Epidermal melanocyte (primary cell): ENCODE data around the gene ASPN.

Experiments
- DNase-seq: peaks from one replicate; pipeline ENCODE4 v3.0.0; 2011; ENCODE audit warnings: low spot score; ENCODE audit not compliant: insufficient read length

The ASPN gene

DNA sequence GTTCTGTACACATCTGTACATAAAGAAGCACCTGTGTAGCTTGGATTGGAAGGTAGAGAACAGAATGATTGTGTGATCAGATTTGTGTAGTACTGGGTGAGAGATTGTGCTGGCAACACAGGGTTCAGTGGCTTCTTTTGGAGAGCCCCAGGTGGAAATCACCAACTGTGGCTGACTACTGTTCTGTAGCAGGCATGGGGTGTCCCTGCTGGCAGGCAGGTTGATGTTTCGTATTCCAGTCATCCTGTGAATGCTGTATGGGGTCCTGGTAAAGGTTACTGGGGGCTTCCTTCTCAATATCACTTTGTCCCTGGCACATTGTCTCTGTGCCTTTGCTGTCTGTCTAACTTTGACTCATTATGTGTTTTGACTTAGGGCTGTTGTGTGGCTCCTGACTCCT is 5.3 kb downstream of the ASPN start:
- no peak for DNase-seq

DNA sequence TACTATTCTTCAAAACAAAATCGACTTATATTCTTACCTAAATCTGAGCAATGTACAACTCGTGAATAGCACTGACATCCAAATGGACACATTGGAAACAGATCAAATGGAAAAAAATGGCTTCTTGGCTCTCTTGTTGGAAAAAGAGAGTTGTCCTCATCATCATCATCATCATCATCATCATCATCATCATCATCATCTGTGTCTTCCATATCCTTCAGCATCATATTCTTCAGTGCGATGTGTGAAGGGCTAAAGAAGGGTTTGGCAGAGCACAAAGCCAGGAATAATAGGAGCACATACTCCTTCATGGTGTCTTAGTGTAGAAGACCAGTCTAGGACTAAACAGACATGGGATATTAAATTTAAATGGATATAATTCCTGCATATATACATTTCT is 7.7 kb downstream of the ASPN start:
- DNase-seq: no peak

DNA sequence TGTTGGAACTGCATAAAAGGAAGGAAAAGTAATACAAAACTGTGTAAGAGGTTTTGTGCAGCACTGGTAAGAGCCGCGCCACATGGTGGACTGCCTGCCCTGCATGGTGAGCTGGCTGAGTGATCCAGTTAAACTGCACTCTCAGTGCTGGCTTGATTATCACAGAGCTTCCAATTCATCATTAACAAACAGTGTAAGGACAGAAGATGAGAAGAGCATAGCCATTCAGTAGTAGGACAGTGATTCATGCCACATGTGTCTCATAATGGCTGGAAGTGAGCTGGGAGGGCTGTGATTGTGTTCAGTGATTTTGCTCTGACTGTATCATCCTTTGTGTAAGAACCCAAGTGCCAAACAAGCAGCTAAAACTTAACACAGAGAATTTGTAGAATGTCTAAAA is 14.1 kb downstream of the ASPN start:
- no peak for DNase-seq

DNA sequence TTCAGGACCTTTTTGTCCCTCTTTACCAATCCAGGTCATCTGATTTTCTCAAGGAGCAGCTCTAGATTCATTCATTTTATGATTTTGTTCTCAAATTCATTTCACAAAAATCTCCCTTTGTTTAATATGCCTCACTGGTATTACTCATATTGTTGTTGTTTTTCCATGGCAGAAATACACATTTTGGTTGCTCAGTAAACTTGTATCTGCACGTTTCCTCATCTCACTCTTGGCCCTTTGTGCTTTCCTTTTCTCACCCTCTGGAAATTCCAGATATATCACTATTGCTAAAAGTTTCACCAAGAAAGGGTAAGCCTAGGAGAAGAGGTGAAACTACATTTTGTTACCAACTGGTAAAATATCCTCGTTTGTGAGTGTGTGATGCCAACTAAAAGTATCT is 14.8 kb downstream of the ASPN start:
- DNase-seq: no peak

DNA sequence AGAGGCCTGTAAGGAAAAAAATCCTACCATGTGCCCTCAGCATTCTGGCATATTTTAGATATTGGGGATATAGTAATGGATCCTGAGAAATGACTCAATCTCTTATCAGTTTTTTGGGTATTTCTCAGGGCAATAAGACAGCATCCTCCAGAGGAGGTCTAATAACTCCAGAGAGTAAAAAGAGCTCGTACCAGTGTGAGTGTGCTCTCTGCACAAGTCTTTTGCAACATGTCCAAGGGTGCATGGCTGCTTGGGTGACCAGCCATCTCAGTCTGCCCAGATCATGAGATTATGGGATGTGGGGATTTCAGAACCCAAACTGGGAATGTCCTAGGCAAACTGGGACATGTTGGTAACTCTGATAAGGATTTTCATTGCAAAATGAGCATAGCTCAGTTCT is 15.3 kb downstream of the ASPN start:
- no peak for DNase-seq

DNA sequence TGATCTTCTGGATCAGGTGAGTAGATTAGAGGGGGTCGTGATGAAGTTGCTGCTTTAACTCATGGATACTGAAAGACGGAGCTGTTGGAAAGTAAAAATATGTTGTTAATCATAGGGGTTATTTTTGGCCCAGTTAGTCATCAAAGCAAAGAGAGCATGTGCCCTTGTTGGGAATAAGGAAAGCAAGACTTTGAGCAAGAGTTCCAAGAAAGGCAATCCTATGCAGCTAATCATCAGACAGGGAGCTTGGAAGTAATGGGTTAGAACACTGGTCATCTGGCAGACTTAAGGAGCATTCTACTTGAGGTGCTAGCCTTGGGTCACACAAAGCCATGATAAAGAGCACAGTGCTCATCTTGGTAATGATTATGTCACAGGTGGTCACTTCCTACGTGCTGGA is 18.3 kb downstream of the ASPN start:
- DNase-seq: peak; percentile 36

DNA sequence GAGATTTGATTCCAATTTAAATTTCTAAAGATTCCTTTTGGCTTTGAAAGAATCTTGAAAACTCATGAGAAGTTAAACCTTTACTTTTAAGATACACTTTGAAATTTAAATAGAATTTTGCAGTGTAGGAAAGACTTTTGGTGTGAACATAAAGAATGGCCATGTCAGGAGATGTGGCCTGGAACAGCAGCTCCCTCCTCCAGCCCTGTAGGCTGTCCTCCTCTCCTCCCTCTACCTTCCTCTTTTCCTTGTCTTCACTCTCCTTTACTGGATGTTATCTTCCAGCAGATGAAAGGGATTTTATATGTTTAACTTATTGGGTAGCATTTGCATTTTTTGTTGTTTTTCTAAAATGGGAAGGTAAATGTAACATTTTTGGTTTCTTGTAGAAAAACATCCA is 18.9 kb downstream of the ASPN start:
- no peak for DNase-seq

DNA sequence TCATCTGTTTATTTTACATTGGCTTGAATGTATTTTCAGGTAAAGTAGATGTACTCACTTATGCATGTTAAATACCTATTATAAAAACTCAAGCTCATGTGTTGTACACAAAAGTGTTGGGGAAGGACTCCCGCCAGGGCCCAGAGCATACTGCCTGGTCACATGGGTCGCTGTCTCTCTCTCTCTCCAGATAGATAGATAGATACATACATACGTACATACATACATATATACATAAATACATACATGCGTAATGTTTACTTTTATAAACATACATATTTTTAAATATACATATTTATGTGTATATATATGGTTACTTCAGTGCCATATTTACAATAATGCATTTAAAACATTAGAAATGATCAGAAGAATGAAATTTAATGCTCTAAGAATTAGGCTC is 24.7 kb downstream of the ASPN start:
- no peak for DNase-seq

DNA sequence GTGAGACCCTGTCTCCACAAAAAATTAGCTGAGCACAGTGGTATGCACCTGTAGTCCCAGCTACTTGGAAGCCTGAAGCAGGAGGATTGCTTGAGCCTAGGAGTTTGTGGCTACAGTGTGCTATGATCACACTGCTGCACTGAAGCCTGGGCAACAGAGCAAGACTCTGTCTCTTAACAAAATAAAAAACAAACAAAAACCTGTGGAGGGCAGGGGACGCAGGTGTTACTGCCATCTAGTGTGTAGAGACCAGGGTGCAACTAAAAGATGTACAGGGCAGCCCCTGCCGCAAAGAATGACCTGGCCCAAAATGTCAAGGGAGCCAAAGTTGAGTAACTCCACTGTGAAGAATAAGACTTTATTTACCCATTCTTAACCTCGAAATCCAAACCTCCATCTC is 27.1 kb downstream of the ASPN start:
- DNase-seq: no peak

DNA sequence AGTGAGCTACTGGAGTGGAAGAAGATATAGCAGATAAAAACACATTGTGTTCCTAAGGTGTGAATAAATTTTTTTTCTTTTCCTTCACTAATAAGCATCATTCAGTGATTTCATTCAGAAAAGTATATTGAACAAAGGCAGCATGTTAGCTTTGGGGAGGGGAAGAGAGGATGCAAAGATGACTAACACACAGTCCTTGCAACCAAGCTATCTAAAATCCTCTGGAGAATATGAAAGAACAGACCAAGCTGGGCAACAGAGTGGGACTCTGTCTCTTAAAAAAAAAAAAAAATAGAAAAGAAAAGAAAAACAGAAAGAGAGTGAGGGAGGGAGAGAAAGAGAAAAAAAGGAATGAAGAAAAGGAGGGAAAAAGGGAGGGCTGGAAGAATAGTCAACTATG is 35.8 kb downstream of the ASPN start:
- DNase-seq: no peak

DNA sequence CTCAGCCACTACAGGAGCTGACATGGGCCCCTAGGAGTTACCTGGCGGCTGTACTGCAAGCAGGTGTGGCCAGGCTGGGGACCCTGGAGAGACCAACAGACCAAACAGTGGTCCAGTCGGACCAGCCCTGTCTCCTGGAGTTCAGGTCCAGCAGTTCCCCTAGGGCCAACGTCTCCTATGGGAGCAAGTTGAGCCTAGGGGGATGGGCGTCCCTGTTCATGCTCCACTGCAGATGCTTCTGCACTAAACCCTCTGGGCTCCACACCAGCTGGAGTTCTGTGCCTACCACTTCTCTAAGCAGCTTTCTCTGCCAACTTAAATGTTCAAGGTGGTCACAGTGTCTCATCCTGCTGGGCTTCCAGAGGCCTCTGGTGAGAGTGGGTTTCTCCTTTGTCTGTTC is 37.5 kb downstream of the ASPN start:
- no peak for DNase-seq

DNA sequence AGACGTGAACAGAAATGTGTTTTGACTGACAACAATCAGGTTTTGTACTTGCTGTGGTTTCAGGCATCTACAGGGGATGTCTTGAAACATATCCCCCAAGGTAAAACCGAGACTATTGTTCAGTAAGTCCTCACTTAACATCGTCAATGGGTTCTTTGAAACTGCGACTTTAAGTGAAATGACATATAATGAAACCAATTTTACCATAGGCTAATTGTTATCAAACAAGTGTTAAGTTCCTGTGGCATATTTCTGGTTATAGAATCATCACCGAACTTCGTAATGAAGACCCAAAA is 41.6 kb downstream of the ASPN start:
- no peak for DNase-seq

DNA sequence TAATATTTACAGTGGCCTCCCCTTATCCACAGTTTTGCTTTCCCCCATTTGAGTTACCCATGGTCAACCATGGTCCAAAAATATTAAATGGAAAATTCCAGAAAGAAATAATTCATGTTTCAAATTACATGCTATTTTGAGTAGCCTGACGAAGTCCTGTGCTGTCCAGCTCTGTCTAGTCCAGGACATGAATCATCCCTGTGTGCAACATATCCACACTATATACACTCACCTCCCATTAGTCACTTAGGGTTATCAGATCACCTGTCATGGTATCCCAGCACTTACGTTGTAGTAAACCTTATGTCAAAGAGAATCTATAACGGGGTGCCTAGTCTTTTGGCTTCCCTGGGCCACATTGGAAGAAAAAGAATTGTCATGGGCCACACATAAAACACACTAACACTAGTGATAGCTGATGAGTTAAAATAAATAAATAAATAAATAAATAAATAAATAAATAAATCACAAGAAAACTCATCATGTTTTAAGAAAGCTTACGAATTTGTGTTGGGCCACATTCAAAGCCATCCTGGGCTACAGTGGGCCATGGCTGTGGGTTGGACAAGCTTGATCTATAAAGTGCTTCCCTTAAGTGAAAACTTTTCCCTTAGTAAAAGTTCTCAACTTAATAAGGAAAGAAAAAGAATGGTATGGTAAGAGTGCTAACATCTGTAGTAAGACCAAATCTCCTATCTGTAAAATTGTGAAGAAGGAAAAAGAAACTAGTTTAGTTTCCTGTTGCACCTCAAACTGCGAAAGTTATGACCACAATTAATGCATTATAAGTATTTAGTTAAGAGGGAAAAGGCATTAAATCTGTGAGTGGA is 42.2 kb downstream of the ASPN start:
- no peak for DNase-seq

DNA sequence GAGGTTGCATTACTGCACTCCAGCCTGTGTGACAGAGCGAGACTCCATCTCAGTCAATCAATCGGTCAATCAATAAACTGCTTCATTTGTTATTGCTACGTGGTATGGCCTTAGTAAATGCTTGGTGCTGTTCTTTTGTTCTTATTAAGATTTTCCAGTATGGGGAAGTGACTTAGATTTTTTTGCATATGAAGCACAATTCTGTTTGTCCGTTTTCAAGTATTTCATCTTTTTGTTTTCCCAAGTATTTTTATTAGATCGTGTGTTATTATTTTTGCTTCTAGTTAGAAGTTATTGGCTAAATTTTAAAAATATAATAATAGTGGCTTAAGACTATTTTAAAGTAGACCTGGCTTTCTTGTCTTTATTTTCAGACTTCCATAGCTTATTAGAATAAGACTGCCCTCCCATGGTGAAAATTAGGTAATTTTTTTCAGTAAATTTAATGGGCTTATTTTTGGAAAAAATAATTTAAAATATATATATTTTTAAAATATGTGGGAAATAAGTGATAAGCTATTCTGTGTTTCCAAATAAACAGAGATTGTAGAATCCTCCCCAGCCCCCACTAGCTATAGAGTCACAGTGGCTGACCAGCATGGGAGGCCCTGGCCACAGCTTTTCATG is 43.3 kb downstream of the ASPN start:
- peak; percentile 26 for DNase-seq

DNA sequence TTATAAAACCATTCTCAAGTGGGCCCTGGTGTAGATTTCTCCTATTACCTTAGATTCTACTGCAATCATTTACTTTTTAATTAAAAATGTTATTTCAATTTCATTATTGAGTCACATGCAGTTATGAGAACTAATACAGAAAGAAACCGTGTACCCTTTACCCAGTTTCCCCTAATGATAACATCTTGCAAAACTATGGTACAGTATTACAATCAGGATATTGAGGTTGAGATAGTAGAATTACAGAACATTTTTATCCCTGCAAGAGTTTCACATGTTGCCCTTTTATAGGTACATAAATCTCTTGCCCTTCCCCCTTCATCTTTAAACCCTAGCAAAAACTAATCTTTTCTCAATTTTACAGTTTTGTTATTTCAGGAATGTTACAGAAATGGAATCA is 47.0 kb downstream of the ASPN start:
- no peak for DNase-seq

DNA sequence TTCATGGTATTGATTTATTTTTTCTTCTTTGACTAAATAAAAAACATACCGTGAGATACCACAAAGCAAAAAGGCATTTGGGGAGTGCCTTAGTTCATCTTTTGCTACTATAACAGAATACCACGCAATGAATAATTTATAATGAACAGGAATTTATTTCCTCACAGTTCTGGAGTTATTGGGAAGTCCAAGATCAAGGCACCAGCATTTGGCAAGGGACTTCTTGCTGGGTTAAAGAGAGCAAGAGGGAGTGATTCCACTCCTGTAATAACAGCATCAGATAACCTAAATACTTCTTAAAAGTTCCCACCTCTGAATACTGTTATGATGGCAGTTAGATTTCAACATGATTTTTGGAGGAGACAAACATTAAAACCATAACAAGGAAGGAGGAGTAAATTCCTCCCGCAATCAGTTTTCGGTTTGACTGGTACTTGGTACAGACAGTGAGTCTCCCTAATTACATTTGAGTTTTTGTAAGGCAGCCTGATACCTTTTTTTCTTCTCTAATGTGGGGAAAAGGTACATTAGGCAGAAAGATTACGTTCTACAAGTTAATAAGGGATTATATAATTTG is 49.2 kb downstream of the ASPN start:
- no peak for DNase-seq

DNA sequence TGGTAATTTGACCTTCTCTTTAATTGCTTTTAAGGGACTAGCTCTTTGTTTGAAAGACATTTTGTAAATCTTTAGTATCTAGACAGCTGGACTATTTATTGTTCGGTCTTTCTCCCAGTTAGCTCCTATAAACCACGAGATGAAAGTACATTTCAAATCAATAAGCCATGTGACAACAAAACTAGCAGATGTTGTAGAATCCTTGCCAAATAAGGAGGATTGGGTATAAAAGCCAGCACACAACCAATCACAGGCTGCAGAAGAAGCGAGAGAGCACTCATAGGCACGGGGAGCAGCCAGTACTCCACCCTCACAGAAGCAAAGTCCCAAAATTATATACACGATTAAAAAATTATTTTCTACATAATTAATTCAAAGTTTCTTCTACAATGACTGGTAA is 50.0 kb downstream of the ASPN start:
- DNase-seq: no peak

DNA sequence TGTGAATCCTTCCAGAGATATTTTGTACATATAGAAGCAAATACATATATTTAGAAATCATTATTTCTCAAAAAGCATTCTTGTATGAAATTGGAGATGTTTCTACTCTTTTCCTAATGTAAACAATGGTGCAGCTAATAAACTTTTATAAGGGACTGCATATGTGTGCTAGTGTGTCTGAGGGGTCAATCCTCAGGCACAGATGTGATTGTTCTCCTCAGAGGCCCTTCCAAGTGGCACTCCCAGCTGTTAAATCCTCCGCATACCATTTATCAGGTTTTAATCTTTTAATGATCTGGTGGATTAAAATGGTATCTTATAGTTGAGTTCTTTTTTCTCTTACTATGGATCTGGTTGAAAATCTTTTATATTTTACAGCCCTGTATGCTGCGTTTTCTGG is 52.5 kb downstream of the ASPN start:
- no peak for DNase-seq

DNA sequence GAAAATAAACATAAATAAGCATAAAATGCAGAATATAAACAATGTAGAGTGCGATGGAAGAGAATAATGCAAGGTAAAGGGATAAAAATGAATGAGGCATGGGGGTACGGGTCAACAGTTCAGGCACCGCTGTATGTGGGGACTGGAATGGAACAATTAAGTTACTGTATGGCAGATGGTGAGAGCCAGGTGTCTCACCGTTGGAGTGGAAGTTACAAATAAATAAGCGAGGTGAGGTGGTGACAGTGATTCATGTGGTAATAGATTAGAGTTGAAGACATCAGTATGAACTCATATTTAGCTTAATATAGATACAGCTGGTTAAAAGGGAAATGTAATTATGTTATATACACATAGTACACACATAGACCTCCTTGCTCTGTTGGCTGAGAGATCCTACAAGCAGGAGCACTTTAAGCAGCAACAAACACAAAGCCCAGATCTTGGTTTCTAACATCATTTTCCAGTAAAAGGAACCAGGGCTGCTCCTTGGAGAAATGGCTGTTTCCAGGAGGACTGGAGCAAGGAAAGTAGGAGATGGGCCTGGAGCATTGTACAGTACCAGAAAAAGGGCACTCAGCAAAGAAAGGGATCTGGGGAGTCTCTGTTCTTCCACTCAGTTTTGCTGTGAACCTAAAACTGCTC is 55.7 kb downstream of the ASPN start:
- no peak for DNase-seq

DNA sequence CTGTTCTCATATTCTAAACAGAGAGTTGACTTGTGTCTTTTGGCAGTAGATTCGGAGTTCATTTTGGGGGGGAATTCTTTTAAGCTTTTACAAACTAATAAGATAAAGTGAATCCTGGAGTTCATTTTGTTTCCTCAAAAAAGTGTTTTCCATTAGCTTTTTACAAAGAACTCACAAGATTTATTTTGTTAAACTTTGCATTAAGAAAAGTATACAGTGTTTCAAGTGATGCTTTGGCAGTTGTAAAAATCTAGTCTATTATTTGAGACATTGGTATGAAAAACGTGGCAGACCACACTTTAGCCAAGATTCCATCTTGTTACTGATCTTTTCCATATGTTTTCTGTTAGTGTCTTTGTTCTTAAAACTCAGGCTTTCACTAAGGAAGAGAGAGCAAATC is 56.8 kb downstream of the ASPN start:
- DNase-seq: no peak

DNA sequence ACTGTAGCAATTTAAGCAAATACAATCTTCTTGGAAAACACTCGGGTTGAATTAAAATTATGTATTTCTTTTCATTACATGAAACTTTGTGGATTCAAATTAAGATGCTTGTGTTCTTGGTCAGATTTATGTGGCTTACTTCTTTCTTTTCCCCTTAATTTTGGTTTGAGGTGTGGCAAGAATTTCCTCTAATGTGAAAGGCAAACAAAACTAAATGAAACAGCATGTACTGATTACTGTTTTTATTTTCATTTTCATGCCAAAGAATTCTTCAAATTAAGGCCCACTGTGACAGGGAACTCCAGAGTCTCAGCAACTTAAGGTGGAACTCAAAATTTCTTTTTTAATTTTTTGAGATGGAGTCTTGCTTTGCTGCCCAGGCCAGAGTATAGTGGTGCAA is 58.0 kb downstream of the ASPN start, which contains the start of gene OMD:
TSS of gene OMD (minus strand) at position 132 of the 400 bp plus-strand sequence. CDS start 6,913 bp downstream, outside the sequence.
- no peak for DNase-seq

DNA sequence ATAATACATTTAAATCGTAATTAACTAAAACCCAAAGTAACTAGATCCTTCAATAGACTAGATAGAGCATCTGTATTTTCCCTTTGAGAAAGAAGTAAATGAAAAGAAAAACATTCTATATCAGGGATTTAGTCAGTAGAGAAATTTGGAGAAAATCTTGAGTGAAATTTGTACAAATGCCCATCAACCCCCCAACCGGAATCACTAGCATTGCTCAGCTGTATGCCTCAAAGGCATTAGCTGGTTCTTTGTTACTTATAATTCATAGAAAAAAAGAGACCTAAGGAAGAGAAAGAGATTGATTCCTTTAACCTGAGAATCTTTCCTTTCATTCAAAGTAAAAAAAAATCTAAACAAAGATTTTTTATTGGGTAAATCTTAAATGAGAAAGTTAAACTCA is 58.7 kb downstream of the ASPN start:
- no peak for DNase-seq
